ENCODE results near the gene UCP3. TPM values are rescaled to one million over a fixed set of nuclear protein-coding genes. Genes with fewer than 3 reads are reported as not detected.
"Not testable (repeated sequence)": the region's sequence is repeated elsewhere in the genome, so short reads cannot be mapped to it uniquely, and the experiment has no call there.

The UCP3 gene
- total RNA-seq, 5 donors from 2014 or later (not counting 1 experiment from before 2014, with no cell fraction given) = 5.7 to 6.8 (median 6.5) TPM

GRCh38 chr11:73991471-73992006 is 17.3 kb downstream of the UCP3 start:
- Histone ChIP-seq H3K4me3 (ENCODE audit: control insufficient read depth in 1 of 2, extremely low read depth in 1 of 2, low read length in 1 of 2) (no peak overlapping the region), H3K9me3 (no peaks in the 10 kb centered on the region), H3K36me3 (ENCODE audit: control insufficient read depth in 2 of 2, extremely low read depth in 1 of 2, insufficient read depth in 1 of 2, low read length in 1 of 2) (no peaks in the 10 kb centered on the region), H3K4me1 (ENCODE audit: control insufficient read depth in 1 of 2, extremely low read depth in 1 of 2, insufficient read depth in 2 of 2, low read length in 2 of 2) (peaks cover 36 to 47% of the 10 kb centered on the region in 2 experiments), H3K27me3 (replicated peaks in 1 of 2; ENCODE audit: control insufficient read depth in 2 of 2, extremely low read depth in 1 of 2, insufficient read depth in 2 of 2, low read length in 1 of 2) (no peaks in the 10 kb centered on the region), H3K27ac (ENCODE audit: low read length) (peak overlapping the region; percentile 60)
- Mint-ChIP-seq H3K27me3 (no peaks in the 10 kb centered on the region), H3K36me3 (no peaks in the 10 kb centered on the region), H3K9me3 (no peaks in the 10 kb centered on the region), H3K4me3 (no peak overlapping the region), H3K27ac (peak overlapping the region; percentile 75 to 84), H3K4me1 (peaks cover 46 to 55% (median 52%) of the 10 kb centered on the region in 3 donors)
- DNase-seq = no peak
- POLR2A ChIA-PET = interaction anchor here (0.6 to 1.1 kb wide), 2 partner anchors 13 to 207 kb away, joined by 3 to 5 read pairs; no protein-coding TSS in a partner anchor
- no peak for ATAC-seq (replicated peaks in 1 of 4)
- WGBS (ENCODE audit: insufficient coverage) = no CpG with 5 or more reads among the region's 6 CpGs
- CTCF ChIA-PET = interaction anchor here in 1 of 2 donors (0.7 kb wide), 1 partner anchor 14 kb away, joined by 3 read pairs; no protein-coding TSS in a partner anchor

- H3K36me3 Mint-ChIP-seq = no peaks in the 10 kb centered on the region
- Histone ChIP-seq H3K36me3 (ENCODE audit: control insufficient read depth in 2 of 2, extremely low read depth in 1 of 2, insufficient read depth in 1 of 2, low read length in 1 of 2) (no peaks in the 10 kb centered on the region), H3K27me3 (replicated peaks in 1 of 2; ENCODE audit: control insufficient read depth in 2 of 2, extremely low read depth in 1 of 2, insufficient read depth in 2 of 2, low read length in 1 of 2) (no peaks in the 10 kb centered on the region), H3K27ac (ENCODE audit: low read length) (no peak overlapping the region), H3K4me3 (ENCODE audit: control insufficient read depth in 1 of 2, extremely low read depth in 1 of 2, low read length in 1 of 2) (no peak overlapping the region), H3K4me1 (ENCODE audit: control insufficient read depth in 1 of 2, extremely low read depth in 1 of 2, insufficient read depth in 2 of 2, low read length in 2 of 2) (peaks cover 30 to 43% of the 10 kb centered on the region in 2 experiments), H3K9me3 (no peaks in the 10 kb centered on the region)
- ATAC-seq (replicated peaks in 1 of 4) (no peak), DNase-seq (no peak)
- H3K4me1 Mint-ChIP-seq = peaks cover 40 to 50% (median 44%) of the 10 kb centered on the region in 3 donors
- no peaks in the 10 kb centered on the region for H3K27me3 Mint-ChIP-seq
- WGBS (ENCODE audit: insufficient coverage) = no CpG with 5 or more reads among the region's 2 CpGs
- POLR2A ChIA-PET = interaction anchor here in 1 of 2 donors (1.1 kb wide), 1 partner anchor 12 kb away, joined by 3 read pairs; no protein-coding TSS in a partner anchor
- H3K27ac Mint-ChIP-seq = peak overlapping the region; percentile 75 to 79
- H3K9me3 Mint-ChIP-seq = no peaks in the 10 kb centered on the region
- no peak overlapping the region for H3K4me3 Mint-ChIP-seq
- CTCF ChIA-PET = no interaction called here
Observed at GRCh38 chr11:73990730-73991129, 18.2 kb downstream of the UCP3 start.

GRCh38 chr11:73989156-73989555 is 19.7 kb downstream of the UCP3 start:
- no peak for ATAC-seq (replicated peaks in 1 of 4)
- Histone ChIP-seq H3K4me1 (ENCODE audit: control insufficient read depth in 1 of 2, extremely low read depth in 1 of 2, insufficient read depth in 2 of 2, low read length in 2 of 2) (peaks cover 34 to 35% of the 10 kb centered on the region in 2 experiments), H3K27me3 (replicated peaks in 1 of 2; ENCODE audit: control insufficient read depth in 2 of 2, extremely low read depth in 1 of 2, insufficient read depth in 2 of 2, low read length in 1 of 2) (no peaks in the 10 kb centered on the region), H3K27ac (ENCODE audit: low read length) (no peak overlapping the region), H3K36me3 (ENCODE audit: control insufficient read depth in 2 of 2, extremely low read depth in 1 of 2, insufficient read depth in 1 of 2, low read length in 1 of 2) (no peaks in the 10 kb centered on the region), H3K4me3 (ENCODE audit: control insufficient read depth in 1 of 2, extremely low read depth in 1 of 2, low read length in 1 of 2) (no peak overlapping the region), H3K9me3 (no peaks in the 10 kb centered on the region)
- no CpG with 5 or more reads among the region's 6 CpGs for WGBS (ENCODE audit: insufficient coverage)
- H3K36me3 Mint-ChIP-seq = no peaks in the 10 kb centered on the region
- peaks cover 29 to 40% (median 32%) of the 10 kb centered on the region in 3 donors for H3K4me1 Mint-ChIP-seq
- H3K9me3 Mint-ChIP-seq = no peaks in the 10 kb centered on the region
- no peak overlapping the region for H3K27ac Mint-ChIP-seq
- no peaks in the 10 kb centered on the region for H3K27me3 Mint-ChIP-seq
- no peak overlapping the region for H3K4me3 Mint-ChIP-seq
- ChIA-PET CTCF (no interaction called here), POLR2A (no interaction called here)
- DNase-seq = peak in 1 of 35 experiments; percentile 46

GRCh38 chr11:73988227-73988626 is 20.7 kb downstream of the UCP3 start:
- no peak overlapping the region for H3K27ac ChIP-seq (ENCODE audit: low read length)
- Mint-ChIP-seq H3K4me1 (peaks cover 29 to 46% (median 41%) of the 10 kb centered on the region in 3 donors), H3K9me3 (no peaks in the 10 kb centered on the region), H3K36me3 (no peaks in the 10 kb centered on the region), H3K4me3 (no peak overlapping the region), H3K27me3 (no peaks in the 10 kb centered on the region), H3K27ac (no peak overlapping the region)
- peaks cover 33 to 35% of the 10 kb centered on the region in 2 experiments for H3K4me1 ChIP-seq (ENCODE audit: control insufficient read depth in 1 of 2, extremely low read depth in 1 of 2, insufficient read depth in 2 of 2, low read length in 2 of 2)
- ChIA-PET POLR2A (interaction anchor here in 1 of 2 donors (0.7 kb wide), 1 partner anchor 17 kb away, joined by 3 read pairs; no protein-coding TSS in a partner anchor), CTCF (no interaction called here)
- DNase-seq (no peak), ATAC-seq (replicated peaks in 1 of 4) (no peak)
- no peak overlapping the region for H3K4me3 ChIP-seq (ENCODE audit: control insufficient read depth in 1 of 2, extremely low read depth in 1 of 2, low read length in 1 of 2)
- WGBS (ENCODE audit: insufficient coverage) = no CpG with 5 or more reads among the region's 7 CpGs
- no peaks in the 10 kb centered on the region for H3K36me3 ChIP-seq (ENCODE audit: control insufficient read depth in 2 of 2, extremely low read depth in 1 of 2, insufficient read depth in 1 of 2, low read length in 1 of 2)
- H3K27me3 ChIP-seq (replicated peaks in 1 of 2; ENCODE audit: control insufficient read depth in 2 of 2, extremely low read depth in 1 of 2, insufficient read depth in 2 of 2, low read length in 1 of 2) = no peaks in the 10 kb centered on the region
- no peaks in the 10 kb centered on the region for H3K9me3 ChIP-seq

GRCh38 chr11:73985661-73986060 is 23.2 kb downstream of the UCP3 start:
- not testable (repeated sequence) for ATAC-seq (replicated peaks in 1 of 4); H3K9me3 Mint-ChIP-seq; H3K4me3 Mint-ChIP-seq; H3K27me3 Mint-ChIP-seq; H3K36me3 ChIP-seq (ENCODE audit: control insufficient read depth in 2 of 2, extremely low read depth in 1 of 2, insufficient read depth in 1 of 2, low read length in 1 of 2); H3K27ac ChIP-seq (ENCODE audit: low read length); DNase-seq; H3K9me3 ChIP-seq; H3K27me3 ChIP-seq (replicated peaks in 1 of 2; ENCODE audit: control insufficient read depth in 2 of 2, extremely low read depth in 1 of 2, insufficient read depth in 2 of 2, low read length in 1 of 2); H3K4me3 ChIP-seq (ENCODE audit: control insufficient read depth in 1 of 2, extremely low read depth in 1 of 2, low read length in 1 of 2)
- Mint-ChIP-seq H3K4me1 (peaks cover 18 to 33% (median 22%) of the 10 kb centered on the region in 3 donors), H3K36me3 (peaks cover 15% of the 10 kb centered on the region), H3K27ac (peak overlapping the region; percentile 48 to 59)
- CTCF ChIA-PET = interaction anchor here in 1 of 2 donors (0.7 to 1.5 kb wide), 2 partner anchors 16 to 19 kb away, joined by 3 to 5 read pairs; no protein-coding TSS in a partner anchor
- H3K4me1 ChIP-seq (ENCODE audit: control insufficient read depth in 1 of 2, extremely low read depth in 1 of 2, insufficient read depth in 2 of 2, low read length in 2 of 2) = peaks cover 14 to 23% of the 10 kb centered on the region in 2 experiments
- WGBS (ENCODE audit: insufficient coverage) = 100% methylated on average over 1 of the region's 4 CpGs
- POLR2A ChIA-PET = interaction anchor here in 1 of 2 donors (0.6 to 6.4 kb wide), 3 partner anchors 9 to 21 kb away, joined by 5 to 199 read pairs (median 13); no protein-coding TSS in a partner anchor

- peaks cover 22 to 39% of the 10 kb centered on the region in 2 experiments for H3K4me1 ChIP-seq (ENCODE audit: control insufficient read depth in 1 of 2, extremely low read depth in 1 of 2, insufficient read depth in 2 of 2, low read length in 2 of 2)
- no peaks in the 10 kb centered on the region for H3K9me3 ChIP-seq
- Mint-ChIP-seq H3K4me3 (peak overlapping the region; percentile 89 to 98 (median 97)), H3K9me3 (no peaks in the 10 kb centered on the region), H3K36me3 (peaks cover 27% of the 10 kb centered on the region), H3K4me1 (peaks cover 32 to 45% (median 33%) of the 10 kb centered on the region in 3 donors), H3K27ac (peak overlapping the region; percentile 98 to 99), H3K27me3 (no peaks in the 10 kb centered on the region)
- H3K27ac ChIP-seq (ENCODE audit: low read length) = peak overlapping the region; percentile 94
- ChIA-PET CTCF (interaction anchor here in 1 of 2 donors (1.4 kb wide), 1 partner anchor 11 kb away, joined by 7 read pairs; no protein-coding TSS in a partner anchor), POLR2A (interaction anchor here (0.7 to 6.4 kb wide), 5 partner anchors 11 to 28 kb away, joined by 3 to 199 read pairs (median 4); no protein-coding TSS in a partner anchor)
- peak overlapping the region; percentile 61 to 85 for H3K4me3 ChIP-seq (ENCODE audit: control insufficient read depth in 1 of 2, extremely low read depth in 1 of 2, low read length in 1 of 2)
- no peaks in the 10 kb centered on the region for H3K27me3 ChIP-seq (replicated peaks in 1 of 2; ENCODE audit: control insufficient read depth in 2 of 2, extremely low read depth in 1 of 2, insufficient read depth in 2 of 2, low read length in 1 of 2)
- no peak for DNase-seq
- peaks cover 3 to 27% of the 10 kb centered on the region in 2 donors for H3K36me3 ChIP-seq (ENCODE audit: control insufficient read depth in 2 of 2, extremely low read depth in 1 of 2, insufficient read depth in 1 of 2, low read length in 1 of 2)
- no peak for ATAC-seq (replicated peaks in 1 of 4)
- WGBS (ENCODE audit: insufficient coverage) = 74% methylated on average over 9 of the region's 18 CpGs
Observed at GRCh38 chr11:73983741-73984538, 24.9 kb downstream of the UCP3 start.
